HG02852 (cell line): Measurements from ENCODE around the gene PRSS53.
"Not testable (repeated sequence)": the region's sequence is repeated elsewhere in the genome, so short reads cannot be mapped to it uniquely, and the experiment has no call there.

ENCODE experiments used
- ATAC-seq: cut with Tn5 transposase; IDR thresholded peaks from one replicate; pipeline ENCODE4 v1.9.1; 2021; ENCODE audit warnings: mild to moderate bottlenecking, moderate library complexity; ENCODE audit not compliant: unreplicated experiment

PRSS53 gene

GRCh38 chr16:31088459-31089183 lies at the start of gene PRSS53:
Gene PRSS53, minus strand, starts transcription at chr16:31088943. Its CDS starts 134 bp downstream, at chr16:31088809.
- ATAC-seq, result no peak

DNA sequence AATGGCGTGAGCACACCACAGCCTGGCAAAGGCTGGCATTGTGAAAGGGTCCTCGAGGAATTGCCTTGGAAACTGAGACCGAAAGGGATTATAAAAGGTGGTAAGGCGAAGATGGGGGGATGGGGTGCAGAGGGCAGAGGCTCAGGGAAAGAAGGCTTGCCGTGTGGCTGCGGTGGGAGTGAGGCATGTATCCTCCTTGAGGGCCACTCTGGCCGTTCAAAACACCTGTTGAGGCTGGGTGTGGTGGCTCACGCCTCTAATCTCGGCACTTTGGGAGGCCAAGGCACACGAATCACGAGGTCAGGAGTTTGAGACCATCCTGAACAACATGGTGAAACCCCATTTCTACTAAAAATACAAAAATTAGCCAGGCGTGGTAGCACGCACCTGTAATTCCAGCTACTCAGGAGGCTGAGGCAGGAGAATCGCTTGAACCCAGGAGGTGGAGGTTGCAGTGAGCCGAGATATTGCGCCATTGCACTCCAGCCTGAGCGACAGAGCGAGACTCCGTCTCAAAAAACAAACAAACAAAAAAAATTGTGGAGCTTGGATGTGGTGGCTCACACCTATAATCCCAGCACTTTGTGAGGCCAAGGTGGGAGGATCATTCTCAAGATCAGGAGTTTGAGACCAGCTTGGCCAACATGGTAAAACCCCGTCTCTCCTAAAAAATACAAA lies 48.2 kb upstream of the PRSS53 start:
- ATAC-seq, result not testable (repeated sequence)

DNA sequence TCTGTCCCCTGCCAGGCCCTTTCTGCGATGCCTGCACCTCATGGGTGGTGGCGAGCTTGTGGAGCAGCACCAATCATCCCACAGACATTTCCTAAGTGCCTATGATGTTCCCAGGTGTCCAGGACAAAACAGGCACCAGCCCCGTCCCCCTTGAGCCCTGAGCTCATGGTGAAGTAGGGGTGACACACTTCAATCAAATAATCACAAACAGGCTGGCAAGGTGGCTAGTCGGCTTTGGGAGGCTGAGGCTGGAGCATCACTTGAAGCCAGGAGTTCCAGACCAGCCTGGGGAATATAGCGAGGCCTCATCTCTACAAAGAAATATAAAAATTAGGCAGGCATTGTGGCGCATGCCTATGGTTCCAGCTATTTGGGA lies 47.5 kb upstream of the PRSS53 start:
- no peak for ATAC-seq

DNA sequence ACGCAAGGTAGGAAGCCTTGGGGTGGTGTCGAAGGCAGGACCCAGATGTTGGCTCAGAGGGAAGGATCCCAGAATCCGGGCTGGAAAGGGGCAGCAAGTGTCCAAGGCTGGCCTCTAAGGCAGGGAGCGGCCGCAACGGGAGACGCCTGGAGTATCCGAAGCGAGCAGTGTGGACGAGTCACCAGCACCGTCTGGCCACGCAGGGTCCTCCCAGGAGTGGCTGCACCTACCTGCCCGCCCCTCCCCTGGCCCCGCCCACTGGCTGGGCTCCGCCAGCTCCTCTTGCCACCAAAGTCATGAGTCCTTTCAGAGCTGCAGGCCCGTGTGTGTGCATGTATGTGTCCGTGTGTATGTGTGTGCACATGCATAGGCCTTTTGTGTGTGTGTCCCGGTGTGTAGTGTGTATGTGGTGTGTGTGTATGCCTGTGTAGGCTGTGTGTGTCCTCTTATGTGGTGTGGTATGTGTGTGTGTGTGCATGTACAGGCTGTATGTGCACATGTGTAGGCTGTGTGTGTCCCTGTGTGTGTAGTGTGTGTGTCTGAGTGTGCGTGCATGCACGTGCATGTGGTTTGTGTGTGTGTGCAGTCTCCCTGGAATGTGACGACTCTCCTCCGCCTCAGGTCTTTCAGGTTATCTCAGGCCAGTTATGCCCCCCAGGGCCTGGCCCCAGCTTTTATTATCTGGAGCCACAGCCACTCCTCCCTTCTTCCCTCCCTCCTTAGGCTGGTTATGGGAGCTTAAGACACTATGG lies 47.0 kb upstream of the PRSS53 start, which contains the start of gene PRSS8:
Gene PRSS8 (minus strand): TSS at position 193 of the 752 bp plus-strand sequence. CDS start 229 bp downstream, outside the sequence.
- no peak for ATAC-seq

DNA sequence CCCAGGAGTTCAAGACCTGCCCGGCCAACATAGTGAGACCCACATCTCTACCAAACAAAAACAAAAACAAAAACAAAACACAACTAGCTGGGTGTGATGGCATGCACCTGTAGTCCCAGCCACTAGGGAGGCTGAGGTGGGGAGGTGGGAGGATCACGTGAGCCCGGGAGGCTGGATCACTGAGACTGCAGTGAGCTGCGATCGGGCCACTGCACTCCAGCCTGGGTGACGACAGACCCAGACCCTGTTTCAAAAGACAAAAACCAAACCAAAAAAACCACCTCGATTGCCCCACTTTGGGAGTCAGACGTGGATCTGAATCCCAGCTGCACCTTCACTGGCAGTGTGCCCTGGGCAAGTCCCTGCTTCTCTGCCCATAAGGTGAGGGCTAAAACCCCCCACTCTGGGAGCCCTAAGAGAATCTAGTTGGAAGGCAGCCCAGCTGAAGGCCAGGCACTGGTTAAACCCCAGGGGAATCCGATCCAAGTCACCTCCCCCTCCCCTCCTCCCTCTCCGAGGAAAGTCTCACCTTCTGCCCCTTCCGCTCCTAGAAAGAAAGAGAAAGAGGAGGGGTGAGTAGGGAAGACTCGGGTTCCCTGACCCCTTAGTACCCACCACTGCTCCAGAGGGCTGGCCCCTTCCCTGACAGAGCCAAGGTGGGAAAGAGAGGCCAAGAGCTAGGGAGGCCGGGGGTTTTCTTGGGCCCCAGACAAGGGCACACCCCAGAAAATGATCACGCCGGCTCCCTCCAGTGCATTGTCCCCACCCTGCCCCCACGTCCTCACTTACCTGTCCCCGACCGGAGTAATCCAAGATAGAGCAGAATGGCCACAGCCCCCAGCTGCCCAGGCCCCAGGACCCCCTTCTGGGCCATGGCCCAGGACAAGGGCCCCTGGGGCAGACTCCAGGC lies 46.1 kb upstream of the PRSS53 start:
- no peak for ATAC-seq

DNA sequence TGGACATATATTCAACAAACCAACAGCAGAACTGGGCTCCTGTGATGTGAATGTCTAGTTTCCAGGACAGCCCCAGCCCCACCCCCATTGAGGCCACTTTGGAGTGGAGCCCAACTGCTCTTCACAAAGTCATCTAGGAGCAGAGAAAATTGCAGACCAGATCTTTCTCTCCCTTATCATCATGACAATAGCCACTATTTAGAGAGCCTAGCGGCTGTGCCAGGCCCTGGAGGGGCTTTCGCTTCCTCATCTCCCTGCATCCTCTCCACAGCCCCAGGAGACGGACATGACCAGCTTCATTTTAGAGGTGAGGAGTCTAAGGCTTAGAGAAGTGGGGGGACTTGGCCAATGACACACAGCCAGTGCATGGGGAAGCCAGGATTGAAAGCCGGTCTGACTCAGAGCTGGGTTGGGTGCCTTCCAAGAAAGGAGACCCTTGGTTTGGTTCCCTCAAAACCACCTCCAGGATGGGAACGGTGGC lies 45.4 kb upstream of the PRSS53 start:
- ATAC-seq, result no peak

DNA sequence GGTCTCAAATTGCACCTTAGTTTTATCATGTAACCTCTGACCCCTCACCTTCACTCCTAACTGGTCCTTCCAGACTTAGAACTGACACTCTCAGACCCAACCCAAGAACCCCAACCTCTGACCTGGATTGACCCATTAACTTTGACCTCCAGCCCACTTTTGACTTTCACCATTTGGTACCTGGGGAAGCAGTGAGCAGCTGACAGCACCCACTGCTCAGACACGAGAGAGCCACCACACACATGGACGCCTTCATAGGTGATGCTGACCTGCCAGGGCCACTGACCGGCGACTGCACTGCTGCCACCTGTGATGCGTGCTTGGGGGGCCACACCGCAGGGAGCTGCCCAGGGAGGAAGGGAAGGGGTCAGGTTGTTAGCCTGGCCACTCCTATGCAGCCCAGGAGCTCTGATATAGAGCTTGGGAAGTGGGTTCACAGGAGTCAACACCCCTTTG lies 44.3 kb upstream of the PRSS53 start:
- no peak for ATAC-seq

GRCh38 chr16:31132303-31132979 lies 43.7 kb upstream of the PRSS53 start:
- no peak for ATAC-seq

- ATAC-seq, result no peak
Measured at GRCh38 chr16:31131841-31132271, 43.1 kb upstream of the PRSS53 start.

DNA sequence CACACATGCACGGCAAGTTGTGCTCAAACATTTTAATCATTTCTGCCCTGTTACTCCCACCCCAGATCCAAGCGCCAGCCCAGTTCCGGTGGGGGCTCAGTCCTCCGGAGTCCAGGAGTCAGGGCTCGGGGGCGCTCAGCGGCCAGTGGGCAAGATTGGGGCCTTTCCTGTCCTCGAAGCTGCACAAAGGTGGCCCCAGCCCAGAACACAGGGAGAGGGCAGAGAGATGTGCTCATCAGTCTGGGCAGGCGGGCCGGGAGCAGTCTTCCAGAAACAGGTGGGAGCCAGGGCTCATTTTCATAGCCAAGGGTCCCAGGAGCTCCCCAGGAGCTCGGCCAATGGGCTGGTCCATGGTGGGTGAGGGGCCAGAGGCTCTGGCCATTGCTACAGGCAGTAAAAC lies 42.7 kb upstream of the PRSS53 start:
- ATAC-seq, result no peak

DNA sequence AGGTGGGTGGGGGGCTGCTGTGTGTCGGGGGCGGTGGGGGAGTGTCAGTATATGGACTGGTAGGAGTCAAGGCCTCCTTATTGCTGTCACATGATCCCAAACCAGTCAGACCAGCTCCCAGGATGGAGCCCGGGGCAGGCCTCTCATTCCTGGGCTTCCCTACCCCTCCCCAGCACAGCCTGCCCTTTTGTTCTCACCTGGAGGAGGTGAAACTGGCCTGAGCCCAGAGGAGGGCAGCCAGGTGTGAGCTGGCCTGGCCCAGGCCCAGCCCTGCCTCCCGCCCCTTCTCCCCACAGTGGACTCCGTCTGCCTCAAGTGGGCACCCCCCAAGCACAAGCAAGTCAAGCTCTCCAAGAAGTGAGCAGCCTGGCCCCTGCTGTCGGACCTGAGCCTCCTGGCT lies 42.2 kb upstream of the PRSS53 start:
- ATAC-seq, result no peak

GRCh38 chr16:31130336-31130891 lies 41.7 kb upstream of the PRSS53 start:
- no peak for ATAC-seq

GRCh38 chr16:31129568-31130335 lies 41.0 kb upstream of the PRSS53 start:
- ATAC-seq, result no peak

GRCh38 chr16:31128711-31129567 lies 40.2 kb upstream of the PRSS53 start:
- ATAC-seq, result no peak

- ATAC-seq, result no peak
Measured at GRCh38 chr16:31127182-31127581, 38.4 kb upstream of the PRSS53 start.

- ATAC-seq, result no peak
Measured at GRCh38 chr16:31125844-31126243, 37.1 kb upstream of the PRSS53 start.

DNA sequence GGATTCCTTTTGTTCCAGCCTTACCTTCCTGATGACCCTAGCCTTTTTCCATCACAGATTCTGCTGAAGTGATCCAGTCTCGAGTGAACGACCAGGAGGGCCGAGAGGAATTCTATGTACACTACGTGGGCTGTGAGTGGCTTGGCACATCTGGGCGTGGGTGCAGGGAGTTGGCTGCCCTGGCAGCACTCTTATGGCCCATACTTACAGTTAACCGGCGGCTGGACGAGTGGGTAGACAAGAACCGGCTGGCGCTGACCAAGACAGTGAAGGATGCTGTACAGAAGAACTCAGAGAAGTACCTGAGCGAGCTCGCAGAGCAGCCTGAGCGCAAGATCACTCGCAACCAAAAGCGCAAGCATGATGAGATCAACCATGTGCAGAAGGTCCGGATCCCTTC lies 31.4 kb upstream of the PRSS53 start:
- no peak for ATAC-seq
